HG02938 (cell line): ENCODE data around the gene B4GALNT4.
"Not testable (repeated sequence)": the region's sequence is repeated elsewhere in the genome, so short reads cannot be mapped to it uniquely, and the experiment has no call there.

ENCODE experiments used
- ATAC-seq: cut with Tn5 transposase; IDR thresholded peaks from one replicate; pipeline ENCODE4 v1.9.1; 2021; ENCODE audit warnings: mild to moderate bottlenecking, moderate library complexity; ENCODE audit not compliant: unreplicated experiment

The B4GALNT4 gene, protein sequence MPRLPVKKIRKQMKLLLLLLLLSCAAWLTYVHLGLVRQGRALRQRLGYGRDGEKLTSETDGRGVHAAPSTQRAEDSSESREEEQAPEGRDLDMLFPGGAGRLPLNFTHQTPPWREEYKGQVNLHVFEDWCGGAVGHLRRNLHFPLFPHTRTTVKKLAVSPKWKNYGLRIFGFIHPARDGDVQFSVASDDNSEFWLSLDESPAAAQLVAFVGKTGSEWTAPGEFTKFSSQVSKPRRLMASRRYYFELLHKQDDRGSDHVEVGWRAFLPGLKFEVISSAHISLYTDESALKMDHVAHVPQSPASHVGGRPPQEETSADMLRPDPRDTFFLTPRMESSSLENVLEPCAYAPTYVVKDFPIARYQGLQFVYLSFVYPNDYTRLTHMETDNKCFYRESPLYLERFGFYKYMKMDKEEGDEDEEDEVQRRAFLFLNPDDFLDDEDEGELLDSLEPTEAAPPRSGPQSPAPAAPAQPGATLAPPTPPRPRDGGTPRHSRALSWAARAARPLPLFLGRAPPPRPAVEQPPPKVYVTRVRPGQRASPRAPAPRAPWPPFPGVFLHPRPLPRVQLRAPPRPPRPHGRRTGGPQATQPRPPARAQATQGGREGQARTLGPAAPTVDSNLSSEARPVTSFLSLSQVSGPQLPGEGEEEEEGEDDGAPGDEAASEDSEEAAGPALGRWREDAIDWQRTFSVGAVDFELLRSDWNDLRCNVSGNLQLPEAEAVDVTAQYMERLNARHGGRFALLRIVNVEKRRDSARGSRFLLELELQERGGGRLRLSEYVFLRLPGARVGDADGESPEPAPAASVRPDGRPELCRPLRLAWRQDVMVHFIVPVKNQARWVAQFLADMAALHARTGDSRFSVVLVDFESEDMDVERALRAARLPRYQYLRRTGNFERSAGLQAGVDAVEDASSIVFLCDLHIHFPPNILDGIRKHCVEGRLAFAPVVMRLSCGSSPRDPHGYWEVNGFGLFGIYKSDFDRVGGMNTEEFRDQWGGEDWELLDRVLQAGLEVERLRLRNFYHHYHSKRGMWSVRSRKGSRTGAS

GRCh38 chr11:369336-370018 is at the start of gene B4GALNT4:
Gene B4GALNT4, plus strand, starts transcription at chr11:369499. Its CDS starts 305 bp downstream, at chr11:369804.
- no peak for ATAC-seq

DNA sequence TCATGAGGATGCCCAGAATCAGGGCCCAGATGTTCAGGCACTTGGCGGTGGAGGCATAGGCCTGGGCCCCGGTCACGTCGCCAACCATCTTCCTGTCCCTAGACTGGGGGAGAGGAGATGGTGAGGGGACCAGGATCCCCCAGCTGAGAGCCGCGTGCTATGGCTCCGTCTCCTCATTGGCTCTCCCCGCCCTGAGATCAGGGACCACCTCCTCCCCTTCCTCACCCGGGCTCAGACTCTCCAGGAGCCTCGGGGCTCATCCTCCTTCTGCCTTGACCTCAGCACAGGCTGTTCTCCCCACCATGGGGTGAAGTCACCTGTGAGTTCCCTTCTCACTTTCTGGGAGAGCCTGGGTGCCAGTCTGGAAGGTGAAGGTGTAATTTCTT is 49.4 kb upstream of the B4GALNT4 start:
- not testable (repeated sequence) for ATAC-seq

DNA sequence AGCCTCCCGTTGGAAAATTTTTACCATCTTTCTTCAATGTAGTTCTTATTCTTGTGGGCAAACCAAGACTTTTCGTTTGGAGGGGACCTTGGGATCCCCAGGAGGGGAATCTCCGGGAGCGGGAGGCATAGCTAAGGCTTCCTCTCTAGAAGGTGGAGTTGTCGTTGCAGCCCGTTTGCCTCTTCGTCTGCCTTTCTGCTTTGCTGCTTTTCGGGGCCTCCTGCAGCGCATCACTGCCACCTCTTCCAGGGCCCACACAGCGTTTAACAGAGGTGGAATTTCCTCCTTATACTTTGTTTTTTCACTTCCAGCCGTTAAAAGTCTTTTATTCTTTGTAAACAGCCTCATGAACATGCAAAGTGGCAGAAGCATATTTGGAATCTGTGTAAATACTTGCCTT is 45.1 kb upstream of the B4GALNT4 start:
- no peak for ATAC-seq

DNA sequence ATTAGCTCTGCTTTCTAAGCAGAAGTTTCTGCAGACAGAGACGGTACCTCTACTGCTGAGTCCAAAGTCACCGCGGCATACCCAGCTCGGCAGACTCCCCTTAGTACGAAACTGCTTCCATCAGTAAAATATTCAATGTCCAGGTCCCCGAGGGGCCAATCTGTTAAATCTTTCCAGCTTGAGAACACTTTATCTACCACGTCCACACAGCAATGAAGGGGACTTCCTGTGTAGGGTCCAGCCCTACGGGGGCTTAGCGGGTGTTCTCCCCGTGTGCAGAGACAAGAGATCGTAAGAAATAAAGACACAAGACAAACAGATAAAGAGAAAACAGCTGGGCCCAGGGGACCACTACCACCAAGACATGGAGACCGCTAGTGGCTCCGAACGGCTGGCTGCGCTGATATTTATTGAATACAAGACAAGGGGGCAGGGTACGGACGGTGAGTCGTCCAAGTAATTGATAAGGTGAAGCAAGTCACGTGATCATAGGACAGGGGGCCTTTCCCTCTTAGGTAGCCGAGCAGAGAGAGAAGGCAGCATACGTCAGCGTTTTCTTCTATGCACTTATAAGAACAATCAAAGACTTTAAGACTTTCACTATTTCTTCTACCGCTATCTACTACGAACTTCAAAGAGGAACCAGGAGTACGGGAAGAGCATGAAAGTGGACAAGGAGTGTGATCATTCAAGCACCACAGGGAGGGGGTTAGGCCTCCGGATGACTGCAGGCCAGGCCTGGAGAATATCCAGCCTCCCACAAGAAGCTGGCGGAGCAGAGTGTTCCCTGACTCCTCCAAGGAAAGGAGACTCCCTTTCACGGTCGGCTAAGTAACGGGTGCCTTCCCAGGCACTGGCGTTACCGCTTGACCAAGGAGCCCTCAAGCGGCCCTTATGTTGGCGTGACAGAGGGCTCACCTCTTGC is 44.4 kb upstream of the B4GALNT4 start:
- not testable (repeated sequence) for ATAC-seq

DNA sequence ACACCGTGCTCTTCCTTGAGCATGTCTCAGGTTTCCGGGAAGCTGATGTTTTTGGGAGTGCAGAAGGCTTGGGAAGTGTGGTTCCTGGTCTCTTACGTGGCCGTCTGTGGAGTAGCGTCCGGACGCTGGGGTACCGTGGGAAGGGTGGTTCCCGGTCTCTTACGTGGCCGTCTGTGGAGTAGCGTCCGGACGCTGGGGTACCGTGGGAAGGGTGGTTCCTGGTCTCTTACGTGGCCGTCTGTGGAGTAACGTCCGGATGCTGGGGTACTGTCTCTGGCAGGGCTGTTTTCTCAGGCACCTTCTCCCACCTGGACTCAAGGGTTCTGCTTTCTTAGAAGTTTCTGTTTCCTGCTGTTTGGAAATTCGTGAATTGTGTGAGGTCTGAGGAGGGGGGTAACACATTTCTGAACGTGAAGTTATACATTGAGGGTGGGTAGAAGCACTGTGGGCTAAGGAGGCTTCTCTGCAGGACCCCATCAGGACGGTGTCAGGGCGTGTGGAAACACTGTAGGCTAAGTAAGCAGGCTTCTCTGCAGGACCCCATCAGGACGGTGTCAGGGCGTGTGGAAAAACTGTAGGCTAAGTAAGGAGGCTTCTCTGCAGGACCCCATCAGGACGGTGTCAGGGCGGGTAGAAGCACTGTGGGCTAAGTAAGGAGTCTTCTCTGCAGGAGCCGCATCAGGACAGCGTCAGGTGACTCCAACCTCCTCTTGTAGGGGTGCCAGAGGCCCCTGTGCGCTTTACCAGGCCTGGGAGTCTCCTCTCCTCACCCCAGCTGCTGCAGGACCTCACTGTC is 43.3 kb upstream of the B4GALNT4 start:
- no peak for ATAC-seq

GRCh38 chr11:326592-326841 is 42.8 kb upstream of the B4GALNT4 start:
- ATAC-seq = no peak

DNA sequence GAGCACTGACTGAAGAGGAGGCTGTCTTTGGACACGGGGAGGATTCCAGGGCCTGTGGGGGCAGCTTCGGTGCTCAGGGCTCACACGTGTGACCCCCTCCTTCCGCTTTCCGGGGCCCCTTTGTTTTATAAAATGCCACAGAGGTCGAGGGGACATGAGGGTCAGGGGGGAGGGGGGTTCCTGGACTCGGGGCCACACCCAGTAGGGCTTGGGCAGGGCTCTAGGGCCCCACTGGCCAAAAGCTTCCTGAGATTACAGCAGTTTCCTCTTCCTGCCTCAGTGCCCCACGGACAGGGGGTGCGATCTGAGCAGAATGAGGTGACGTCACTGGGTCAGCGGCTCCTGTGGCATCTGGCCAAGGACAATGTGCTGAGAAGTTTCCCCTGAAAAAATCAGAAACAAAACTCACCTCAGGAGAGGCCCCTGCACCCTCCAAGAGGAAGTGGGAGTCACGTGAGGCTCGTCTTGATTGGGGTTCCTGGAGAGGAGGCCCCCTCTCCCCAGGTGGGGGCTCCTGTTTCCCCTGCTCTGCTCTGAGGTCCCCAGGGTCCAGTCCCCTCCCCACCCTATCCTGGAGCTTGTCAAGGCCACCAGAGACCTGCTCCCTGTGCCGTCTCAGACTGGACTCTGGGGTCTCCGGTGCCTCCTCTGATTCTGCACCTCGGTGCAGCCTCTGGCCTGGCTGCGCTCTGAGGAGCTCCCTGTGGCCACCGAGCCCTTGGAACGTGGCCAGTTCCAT is 42.3 kb upstream of the B4GALNT4 start:
- peak; percentile 69 for ATAC-seq

DNA sequence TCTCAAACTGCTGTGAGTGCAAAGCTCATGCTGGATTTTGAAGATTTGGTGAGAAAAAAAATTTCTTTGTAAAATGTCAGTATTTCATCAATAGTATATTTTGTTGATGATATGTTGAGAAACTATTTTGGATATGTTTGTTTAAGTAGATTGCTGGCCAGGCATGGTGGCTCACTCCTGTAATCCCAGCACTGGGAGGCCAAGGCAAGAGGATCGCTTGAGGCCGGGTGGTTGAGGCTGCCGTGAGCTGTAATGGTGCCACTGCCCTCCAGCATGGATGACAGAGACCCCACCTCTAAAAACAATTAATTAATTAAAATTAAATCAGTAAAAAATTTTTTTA is 41.7 kb upstream of the B4GALNT4 start:
- no peak for ATAC-seq

DNA sequence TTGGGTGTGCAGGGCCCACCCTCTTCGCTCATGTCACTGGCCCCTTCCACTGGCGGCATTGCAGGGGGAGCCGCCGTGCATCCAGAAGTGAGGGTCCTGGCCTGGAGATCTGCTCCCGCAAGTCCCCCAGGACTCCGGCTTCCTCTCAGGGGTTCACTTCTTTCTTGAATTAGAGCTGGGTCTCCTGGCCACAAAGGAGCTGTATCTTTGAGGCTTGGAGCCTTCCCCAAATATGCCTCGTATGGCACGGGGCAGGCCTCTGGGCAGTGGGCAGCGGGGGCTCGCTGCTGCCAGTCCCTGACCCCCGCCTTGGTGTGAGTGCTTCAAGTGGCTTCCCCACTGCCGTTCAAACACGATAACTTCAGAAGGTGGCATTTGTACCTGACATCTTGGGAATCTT is 41.3 kb upstream of the B4GALNT4 start:
- no peak for ATAC-seq

GRCh38 chr11:328516-329100 is 40.7 kb upstream of the B4GALNT4 start:
- ATAC-seq = not testable (repeated sequence)

DNA sequence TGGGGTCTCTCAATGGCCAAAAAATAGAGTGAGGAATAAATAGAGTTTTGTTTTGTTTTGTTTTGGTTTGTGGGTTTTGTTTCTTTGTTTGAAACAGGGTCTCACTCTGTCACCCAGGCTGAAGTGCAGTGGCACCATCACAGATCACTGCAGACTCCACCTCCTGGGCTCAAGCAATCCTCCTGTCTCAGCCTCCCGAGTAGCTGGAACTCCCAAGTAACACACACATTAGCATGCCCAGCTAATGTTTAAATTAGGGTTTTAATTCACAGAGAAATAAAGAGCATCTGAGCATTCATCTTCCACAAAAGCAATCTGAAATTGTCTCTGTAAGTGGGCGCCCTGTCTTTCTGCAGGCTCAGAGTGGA is 39.4 kb upstream of the B4GALNT4 start:
- ATAC-seq = no peak

- no peak for ATAC-seq
These were observed 39.0 kb upstream of the B4GALNT4 start for GRCh38 chr11:330307-330693.

DNA sequence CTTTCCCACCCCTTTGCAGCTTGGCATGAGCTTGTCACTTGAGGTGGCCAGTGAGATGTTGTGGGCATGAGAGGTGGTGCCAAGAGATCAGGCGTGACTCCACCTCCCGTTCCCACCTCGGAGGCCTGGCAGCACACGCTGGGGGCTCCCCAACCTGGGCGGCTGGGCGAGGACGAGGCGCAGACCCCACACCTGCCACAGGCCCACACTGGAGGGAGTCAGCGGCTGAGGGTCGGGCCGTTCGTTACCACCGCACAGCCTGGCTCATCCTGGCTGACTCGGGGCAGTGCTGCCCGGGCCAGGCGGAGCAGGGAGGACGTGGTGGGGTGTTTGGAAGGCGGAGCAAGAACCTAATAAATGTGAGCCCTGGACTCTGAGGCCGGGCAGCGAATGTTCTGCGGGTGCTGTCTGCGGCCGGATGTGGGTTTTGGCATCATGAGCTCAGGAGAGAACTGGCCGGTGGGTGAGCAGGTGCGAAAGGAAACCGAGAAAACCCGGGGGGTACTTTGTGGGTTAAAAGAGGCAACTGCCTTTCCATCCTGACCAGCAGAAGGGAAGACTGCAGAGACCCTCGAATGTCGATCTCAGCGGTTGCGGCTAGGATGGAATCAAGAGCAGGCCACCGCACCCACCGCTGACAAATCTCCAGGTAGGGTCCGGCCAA is 38.5 kb upstream of the B4GALNT4 start:
- ATAC-seq = no peak

DNA sequence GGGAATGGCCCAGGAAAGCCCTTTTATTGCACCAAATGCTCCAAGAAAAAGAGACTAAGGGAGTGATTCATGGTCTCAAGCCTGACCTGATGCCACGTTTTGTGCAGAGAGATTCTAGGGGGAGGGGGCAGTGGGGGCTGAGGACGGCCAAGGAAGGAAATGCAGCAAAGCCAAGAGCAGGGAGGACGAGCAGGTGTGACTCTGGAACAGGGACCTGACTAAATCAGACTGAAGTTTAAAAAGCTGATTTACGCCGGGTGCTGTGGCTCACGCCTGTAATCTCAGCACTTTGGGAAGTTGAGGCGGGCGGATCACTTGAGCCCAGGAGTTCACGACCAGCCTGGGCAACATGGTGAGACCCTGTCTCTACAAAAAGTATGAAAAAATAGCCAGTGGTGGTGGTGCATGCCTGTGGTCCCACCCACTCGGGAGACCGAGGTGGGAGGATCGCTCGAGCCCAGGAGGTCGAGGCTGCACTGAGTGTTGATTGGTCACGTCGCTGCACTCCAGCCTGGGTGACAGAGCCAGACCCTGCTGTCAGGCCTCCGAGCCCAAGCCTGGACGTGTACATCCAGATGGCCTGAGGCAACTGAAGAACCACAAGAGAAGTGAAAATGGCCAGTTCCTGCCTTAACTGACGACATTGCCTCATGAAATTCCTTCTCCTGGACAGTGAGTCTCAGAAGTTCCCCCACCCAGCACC is 37.8 kb upstream of the B4GALNT4 start:
- no peak for ATAC-seq

DNA sequence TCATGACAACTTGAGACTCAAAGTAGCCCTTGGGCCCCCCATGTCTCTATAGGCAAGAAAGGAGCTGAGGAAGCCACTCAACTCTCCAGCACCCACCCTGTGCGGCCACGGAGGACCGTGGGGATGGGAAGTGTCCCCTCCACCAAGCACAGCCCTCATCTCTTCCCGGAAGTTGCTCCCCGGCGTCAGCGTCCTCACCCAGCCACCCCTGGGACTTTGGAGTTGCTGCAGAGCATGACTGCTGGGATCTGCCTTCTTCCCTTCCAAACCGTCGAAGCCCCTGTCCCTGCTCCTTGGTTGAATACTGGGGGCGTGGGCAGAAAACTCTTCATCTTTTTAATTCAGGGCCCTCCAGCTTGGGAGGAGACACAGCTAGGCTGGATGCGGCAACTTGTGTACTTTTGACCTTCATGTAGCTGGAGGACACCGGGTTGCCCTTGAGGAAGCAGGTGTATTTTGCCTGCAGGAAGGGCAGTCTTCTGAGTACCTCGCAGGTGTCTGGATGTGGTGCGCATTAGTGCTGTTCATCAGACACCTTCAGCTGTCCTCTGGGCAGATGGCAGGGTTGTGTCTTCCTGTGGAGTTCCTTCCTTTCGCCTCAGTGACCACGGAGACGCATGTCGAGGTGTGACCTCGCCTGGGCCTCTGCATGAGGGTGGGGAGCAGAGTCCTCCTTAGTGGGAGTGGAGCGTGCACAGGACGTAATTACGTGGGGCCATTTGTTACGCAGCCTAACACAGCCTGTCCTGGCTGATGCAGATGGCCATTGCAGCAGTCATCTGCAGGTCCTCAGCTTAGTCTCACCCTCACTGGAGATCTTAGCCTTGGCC is 36.4 kb upstream of the B4GALNT4 start:
- no peak for ATAC-seq

GRCh38 chr11:333616-334263 is 35.6 kb upstream of the B4GALNT4 start:
- ATAC-seq = not testable (repeated sequence)
